ENCODE measurements around the gene PRKCE.

- TF ChIP-seq CTCF (IDR thresholded peaks at IDR 0.05; ENCODE audit: control extremely low read depth in 1 of 3, insufficient read depth in 1 of 3, low read depth in 1 of 3, low read length in 3 of 3) (no peak), JUN (IDR thresholded peaks at IDR 0.05; ENCODE audit: low read depth, low read length) (no peak), SIN3A (conservative IDR thresholded peaks at IDR 0.05 in 1 of 2, IDR thresholded peaks at IDR 0.05 in 1 of 2; ENCODE audit: low read depth in 1 of 2, low read length in 2 of 2) (no peak), EGR1 (IDR thresholded peaks at IDR 0.05; ENCODE audit: borderline replicate concordance, low read depth, low read length) (no peak), FOSL1 (IDR thresholded peaks at IDR 0.05; ENCODE audit: insufficient read depth, low read depth, low read length) (no peak), POLR2A (IDR thresholded peaks at IDR 0.05; ENCODE audit: control extremely low read depth in 1 of 2, low read depth in 2 of 2, low read length in 2 of 2) (no peak), KDM5A (IDR thresholded peaks at IDR 0.05; ENCODE audit: low read length) (no peak), GTF2F1 (IDR thresholded peaks at IDR 0.05; ENCODE audit: borderline replicate concordance, low read depth, low read length) (no peak), PHF8 (conservative IDR thresholded peaks at IDR 0.05; ENCODE audit: low read depth, low read length) (no peak), MAX (IDR thresholded peaks at IDR 0.05) (no peak), USF2 (IDR thresholded peaks at IDR 0.05; ENCODE audit: low read length) (no peak)
These were observed 340.7 kb downstream of the PRKCE start for GRCh38 chr2:45992021-45992740.
